AG10803 (cell line): ENCODE measurements around the gene OSCAR.

ENCODE experiments used
- DNase-seq: peaks from one replicate; pipeline ENCODE4 v3.0.0; 2010; ENCODE audit warnings: low read depth
- H3K4me3 ChIP-seq: 2 replicates; pipeline ENCODE4 v1.5.1; 2011; ENCODE audit warnings: mild to moderate bottlenecking, low read length, control low read depth
- TF ChIP-seq, protein P1 (sequence below): conservative IDR thresholded peaks from 2 replicates; pipeline ENCODE4 v1.5.1; 2011; ENCODE audit warnings: mild to moderate bottlenecking, low read length, control low read depth, inconsistent platforms

Gene OSCAR

GRCh38 chr19:54074851-54075250, 25.8 kb downstream of the OSCAR start:
- TF ChIP-seq, protein P1, sequence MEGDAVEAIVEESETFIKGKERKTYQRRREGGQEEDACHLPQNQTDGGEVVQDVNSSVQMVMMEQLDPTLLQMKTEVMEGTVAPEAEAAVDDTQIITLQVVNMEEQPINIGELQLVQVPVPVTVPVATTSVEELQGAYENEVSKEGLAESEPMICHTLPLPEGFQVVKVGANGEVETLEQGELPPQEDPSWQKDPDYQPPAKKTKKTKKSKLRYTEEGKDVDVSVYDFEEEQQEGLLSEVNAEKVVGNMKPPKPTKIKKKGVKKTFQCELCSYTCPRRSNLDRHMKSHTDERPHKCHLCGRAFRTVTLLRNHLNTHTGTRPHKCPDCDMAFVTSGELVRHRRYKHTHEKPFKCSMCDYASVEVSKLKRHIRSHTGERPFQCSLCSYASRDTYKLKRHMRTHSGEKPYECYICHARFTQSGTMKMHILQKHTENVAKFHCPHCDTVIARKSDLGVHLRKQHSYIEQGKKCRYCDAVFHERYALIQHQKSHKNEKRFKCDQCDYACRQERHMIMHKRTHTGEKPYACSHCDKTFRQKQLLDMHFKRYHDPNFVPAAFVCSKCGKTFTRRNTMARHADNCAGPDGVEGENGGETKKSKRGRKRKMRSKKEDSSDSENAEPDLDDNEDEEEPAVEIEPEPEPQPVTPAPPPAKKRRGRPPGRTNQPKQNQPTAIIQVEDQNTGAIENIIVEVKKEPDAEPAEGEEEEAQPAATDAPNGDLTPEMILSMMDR, result no peak
- no peak overlapping the region for H3K4me3 ChIP-seq
- no peak for DNase-seq

GRCh38 chr19:54073829-54074228, 26.8 kb downstream of the OSCAR start:
- TF ChIP-seq, protein P1, result no peak
- H3K4me3 ChIP-seq, result no peak overlapping the region
- DNase-seq, result no peak

GRCh38 chr19:54069470-54069869, 31.1 kb downstream of the OSCAR start:
- H3K4me3 ChIP-seq, result no peak overlapping the region
- no peak for DNase-seq
- TF ChIP-seq, protein P1, result no peak

DNA sequence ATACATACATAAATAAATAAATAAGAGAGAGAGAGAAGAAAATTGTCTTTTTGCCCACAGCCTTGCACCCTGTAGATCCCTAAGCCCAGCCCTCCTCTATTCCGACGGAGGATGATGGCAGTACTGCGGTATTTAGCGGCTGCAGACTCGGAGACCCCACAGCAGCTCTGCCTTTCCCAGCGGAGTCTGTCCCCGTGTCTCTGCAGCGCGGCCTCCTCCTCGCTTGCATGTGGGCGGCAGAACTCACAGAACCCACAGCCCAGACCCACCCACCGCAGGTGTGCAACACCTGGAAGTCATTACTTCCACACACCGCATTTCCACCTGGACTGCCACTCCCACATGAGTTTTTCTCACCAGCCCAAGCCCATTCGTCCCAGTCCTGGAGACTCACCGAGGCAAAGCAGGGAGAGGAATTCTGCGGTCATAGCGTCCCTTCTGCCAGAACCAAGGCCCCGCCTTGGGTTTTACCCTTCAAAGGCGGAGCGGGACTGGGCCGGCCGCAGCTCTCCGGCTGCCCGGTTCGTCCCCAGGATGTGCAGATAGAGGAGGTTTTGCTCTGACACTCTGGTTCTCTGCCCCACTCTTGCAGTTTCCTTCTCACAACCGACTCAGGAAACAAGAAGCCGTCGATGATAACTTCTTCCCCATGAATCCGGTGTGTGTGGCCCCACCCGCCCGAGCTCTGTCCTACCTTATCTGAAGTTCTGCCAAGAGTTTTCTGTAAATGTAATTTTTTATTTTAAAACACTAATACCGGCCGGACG, 37.1 kb downstream of the OSCAR start, which contains the start of gene VSTM1:
Gene VSTM1, minus strand, starts transcription at position 548 of the 767 bp plus-strand sequence. Its CDS starts 120 bp downstream, at position 428.
- TF ChIP-seq, protein P1, result no peak
- DNase-seq, result no peak
- no peak within 1 kb of the TSS for H3K4me3 ChIP-seq

- TF ChIP-seq, protein P1, result no peak
- no peak overlapping the region for H3K4me3 ChIP-seq
- no peak for DNase-seq
These were observed 38.0 kb downstream of the OSCAR start for GRCh38 chr19:54062643-54063042.

GRCh38 chr19:54047616-54048015, 53.0 kb downstream of the OSCAR start:
- DNase-seq, result no peak
- TF ChIP-seq, protein P1, result no peak
- H3K4me3 ChIP-seq, result no peak overlapping the region

DNA sequence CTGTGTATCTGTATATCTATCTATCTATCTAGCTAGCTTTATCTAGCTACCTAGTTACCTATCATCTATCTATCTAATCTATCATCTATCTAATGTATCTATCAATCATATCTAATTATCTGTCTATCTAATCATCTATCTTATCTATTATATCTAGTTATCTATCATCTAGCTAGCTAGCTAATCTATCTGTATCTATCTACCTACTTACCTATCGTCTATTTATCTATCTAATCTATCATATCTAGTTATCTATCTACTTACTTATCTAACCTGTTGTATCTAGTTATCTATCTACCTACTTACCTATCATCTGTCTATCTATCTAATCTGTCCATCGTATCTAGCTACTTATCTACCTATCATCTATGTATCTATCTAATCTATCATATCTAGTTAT, 54.8 kb downstream of the OSCAR start:
- no peak for DNase-seq

More for the DNA sequence above, 54.8 kb downstream of the OSCAR start:
- no peak overlapping the region for H3K4me3 ChIP-seq
- TF ChIP-seq, protein P1, result no peak
